H7 (cell line): ENCODE data around the gene ALG10. TPM values are rescaled to one million over a fixed set of nuclear protein-coding genes. Genes with fewer than 3 reads are reported as not detected.
"Not testable (repeated sequence)": the region's sequence is repeated elsewhere in the genome, so short reads cannot be mapped to it uniquely, and the experiment has no call there.

ENCODE experiments used
- DNase-seq: peaks from one replicate; pipeline ENCODE4 v3.0.0; 2012
- H3K27me3 ChIP-seq: 2 replicates; pipeline ENCODE4 v1.6.0; 2011; ENCODE audit warnings: mild to moderate bottlenecking, low read length; ENCODE audit not compliant: control insufficient read depth, insufficient read depth
- H3K36me3 ChIP-seq: replicated peaks from 2 replicates; pipeline ENCODE4 v1.5.1; 2011; ENCODE audit warnings: low read length; ENCODE audit not compliant: control insufficient read depth, insufficient read depth
- H3K4me3 ChIP-seq: 2 replicates; pipeline ENCODE4 v1.5.1; 2011; ENCODE audit warnings: low read depth, mild to moderate bottlenecking, control low read depth, low read length, moderate library complexity; ENCODE audit not compliant: insufficient read depth
- total RNA-seq: library from RNA; depleted of rRNA; stranded (reverse); fragments of >200 nt; shearing (Covaris generic); gene quantifications from 2 replicates; pipeline ENCODE4 v1.2.3, GENCODE V29; 2014; rRNA removed

The ALG10 gene
- total RNA-seq, result 10.9 and 11.4 TPM in 2 replicates

- Histone ChIP-seq H3K36me3 (no peaks in the 10 kb centered on the region), H3K4me3 (peak within 1 kb of the TSS; percentile 84), H3K27me3 (no peaks in the 10 kb centered on the region)
- peak; percentile 45 for DNase-seq
Measured at GRCh38 chr12:34022079-34022830, at the start of gene ALG10. Gene ALG10 (plus strand): TSS chr12:34022496. CDS start chr12:34022600, 104 bp downstream.

GRCh38 chr12:33972884-33973283 lies 49.4 kb upstream of the ALG10 start:
- H3K36me3 ChIP-seq, DNase-seq, H3K4me3 ChIP-seq, H3K27me3 ChIP-seq: not testable (repeated sequence)

GRCh38 chr12:33977887-33978286 lies 44.4 kb upstream of the ALG10 start:
- Histone ChIP-seq H3K27me3 (no peaks in the 10 kb centered on the region), H3K36me3 (no peaks in the 10 kb centered on the region), H3K4me3 (no peak overlapping the region)
- no peak for DNase-seq

- Histone ChIP-seq H3K36me3 (no peaks in the 10 kb centered on the region), H3K27me3 (no peaks in the 10 kb centered on the region), H3K4me3 (no peak overlapping the region)
- DNase-seq, result no peak
Measured at GRCh38 chr12:33988197-33988805, 34.0 kb upstream of the ALG10 start.

GRCh38 chr12:33988913-33989312 lies 33.4 kb upstream of the ALG10 start:
- Histone ChIP-seq H3K4me3 (no peak overlapping the region), H3K36me3 (no peaks in the 10 kb centered on the region), H3K27me3 (no peaks in the 10 kb centered on the region)
- DNase-seq, result no peak

- Histone ChIP-seq H3K27me3 (no peaks in the 10 kb centered on the region), H3K36me3 (no peaks in the 10 kb centered on the region), H3K4me3 (no peak overlapping the region)
- DNase-seq, result no peak
Measured at GRCh38 chr12:33994857-33995808, 27.2 kb upstream of the ALG10 start.

GRCh38 chr12:34008835-34009234 lies 13.5 kb upstream of the ALG10 start:
- DNase-seq, H3K36me3 ChIP-seq, H3K27me3 ChIP-seq, H3K4me3 ChIP-seq: not testable (repeated sequence)

GRCh38 chr12:34016361-34016760 lies 5.9 kb upstream of the ALG10 start:
- DNase-seq, result no peak
- Histone ChIP-seq H3K36me3 (no peaks in the 10 kb centered on the region), H3K4me3 (no peak overlapping the region), H3K27me3 (no peaks in the 10 kb centered on the region)

GRCh38 chr12:34021071-34021470 lies 1.2 kb upstream of the ALG10 start:
- no peak overlapping the region for H3K4me3 ChIP-seq
- H3K27me3 ChIP-seq, result no peaks in the 10 kb centered on the region
- no peaks in the 10 kb centered on the region for H3K36me3 ChIP-seq
- no peak for DNase-seq

- H3K36me3 ChIP-seq, H3K27me3 ChIP-seq, DNase-seq, H3K4me3 ChIP-seq: not testable (repeated sequence)
Measured at GRCh38 chr12:34027661-34028060, 5.4 kb downstream of the ALG10 start.

- Histone ChIP-seq H3K4me3 (no peak overlapping the region), H3K27me3 (no peaks in the 10 kb centered on the region), H3K36me3 (no peaks in the 10 kb centered on the region)
- DNase-seq, result no peak
Measured at GRCh38 chr12:34030591-34030990, 8.3 kb downstream of the ALG10 start.

GRCh38 chr12:34033628-34034296 lies 11.5 kb downstream of the ALG10 start:
- no peak overlapping the region for H3K4me3 ChIP-seq
- H3K36me3 ChIP-seq, result no peaks in the 10 kb centered on the region
- H3K27me3 ChIP-seq, result no peaks in the 10 kb centered on the region
- DNase-seq, result no peak

- H3K27me3 ChIP-seq, DNase-seq, H3K36me3 ChIP-seq, H3K4me3 ChIP-seq: not testable (repeated sequence)
Measured at GRCh38 chr12:34038357-34038756, 16.1 kb downstream of the ALG10 start.

- no peak for DNase-seq
- Histone ChIP-seq H3K36me3 (no peaks in the 10 kb centered on the region), H3K4me3 (no peak overlapping the region), H3K27me3 (no peaks in the 10 kb centered on the region)
Measured at GRCh38 chr12:34046570-34046969, 24.3 kb downstream of the ALG10 start.
